ENCODE measurements around the gene NT5C.

DNA sequence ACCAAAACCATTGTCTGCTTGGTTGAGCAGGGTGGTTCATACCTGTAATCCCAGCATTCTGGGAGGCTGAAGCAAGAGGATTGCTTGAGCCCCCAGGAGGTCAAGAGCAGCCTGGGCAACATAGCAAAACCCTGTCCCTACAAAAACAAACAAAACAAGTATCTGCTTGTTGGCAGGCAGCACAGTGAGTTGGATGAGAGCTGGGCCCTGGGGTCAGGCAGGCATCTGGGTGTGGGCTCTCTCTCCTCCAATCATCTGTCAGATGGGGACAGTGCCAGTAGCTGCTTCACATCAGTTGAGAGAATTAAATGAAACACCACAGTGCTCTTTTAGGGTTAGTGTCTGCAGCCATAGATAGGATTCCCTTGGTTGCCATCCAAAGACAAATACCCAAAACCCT lies 16.0 kb downstream of the NT5C start:
- TF ChIP-seq GATA3 (IDR thresholded peaks at IDR 0.05; ENCODE audit: low read depth, low read length): no peak
- no peak for TF ChIP-seq GATA2 (IDR thresholded peaks at IDR 0.05; ENCODE audit: low read depth, low read length)

Measured in SH-SY5Y (cell line).